GM18951 (cell line): ENCODE measurements around the gene AFDN.

Experiments
- POLR2A ChIP-seq: IDR thresholded peaks from 4 replicates; pipeline ENCODE4 v1.6.1; 2011; ENCODE audit warnings: mild to moderate bottlenecking; ENCODE audit not compliant: insufficient read length, insufficient read depth; ENCODE audit errors: extremely low read depth
- in situ Hi-C: fragments of 300-500 bp; cut with MboI; formaldehyde crosslinking; loops from one replicate; pipeline ENCODE4 v1.12.0; 2022; ENCODE audit warnings: low sequenced_read_pairs, mixed read lengths, inconsistent platforms; ENCODE audit not compliant: unreplicated experiment

The AFDN gene

GRCh38 chr6:167828325-167828956, 1.7 kb downstream of the AFDN start:
- no peak for TF ChIP-seq POLR2A
- in situ Hi-C loops, result no loop called here

DNA sequence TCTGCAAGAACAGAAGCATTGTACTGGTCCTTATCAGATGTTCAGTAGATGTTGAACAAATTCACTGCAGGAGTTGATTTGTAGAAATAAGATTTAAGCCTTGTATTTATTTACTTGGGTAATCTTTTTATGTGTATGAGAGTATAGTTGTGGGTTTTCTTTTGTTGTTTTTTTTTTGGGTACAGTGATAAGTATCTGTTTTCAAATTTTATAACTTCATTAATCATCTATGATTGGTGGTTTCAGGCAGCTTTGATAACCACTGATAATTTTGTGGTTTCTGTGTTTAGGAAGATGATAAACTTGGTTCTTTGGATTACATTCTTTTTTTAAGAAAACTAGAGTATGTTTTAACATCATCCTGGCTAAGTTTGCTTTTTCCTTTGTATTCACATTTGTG, 2.8 kb downstream of the AFDN start:
- in situ Hi-C loops, result no loop called here
- TF ChIP-seq POLR2A, result no peak

DNA sequence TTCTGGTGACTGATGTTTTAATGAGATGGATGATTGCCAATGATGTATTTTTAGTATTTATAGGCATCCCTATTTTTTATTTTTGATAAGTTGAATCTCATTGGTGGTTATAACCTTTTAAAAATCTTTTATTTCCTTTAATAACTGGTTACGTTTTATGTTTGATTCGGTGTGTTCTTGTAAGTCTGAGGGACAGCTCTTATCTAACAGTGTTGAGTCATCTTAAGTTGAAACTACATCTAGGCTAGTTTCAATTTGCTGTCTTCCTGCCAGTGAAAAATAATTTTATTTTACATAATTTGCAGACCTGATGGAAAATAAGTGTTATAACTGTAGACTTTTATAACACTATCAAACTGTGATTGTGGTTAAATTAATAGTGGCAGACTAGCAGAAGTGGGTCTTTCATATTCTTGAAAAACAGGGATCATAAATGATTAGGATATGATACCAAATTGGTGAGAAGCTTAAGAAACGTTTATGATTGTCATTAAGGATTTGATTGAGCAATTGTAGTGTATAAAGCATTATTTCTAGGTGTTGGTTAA, 4.6 kb downstream of the AFDN start:
- in situ Hi-C loops, result no loop called here
- no peak for TF ChIP-seq POLR2A

- TF ChIP-seq POLR2A, result no peak
- in situ Hi-C loops, result no loop called here
These were observed 6.0 kb downstream of the AFDN start for GRCh38 chr6:167832497-167833395.

- TF ChIP-seq POLR2A, result no peak
- in situ Hi-C loops, result no loop called here
These were observed 6.7 kb downstream of the AFDN start for GRCh38 chr6:167833396-167833763.

DNA sequence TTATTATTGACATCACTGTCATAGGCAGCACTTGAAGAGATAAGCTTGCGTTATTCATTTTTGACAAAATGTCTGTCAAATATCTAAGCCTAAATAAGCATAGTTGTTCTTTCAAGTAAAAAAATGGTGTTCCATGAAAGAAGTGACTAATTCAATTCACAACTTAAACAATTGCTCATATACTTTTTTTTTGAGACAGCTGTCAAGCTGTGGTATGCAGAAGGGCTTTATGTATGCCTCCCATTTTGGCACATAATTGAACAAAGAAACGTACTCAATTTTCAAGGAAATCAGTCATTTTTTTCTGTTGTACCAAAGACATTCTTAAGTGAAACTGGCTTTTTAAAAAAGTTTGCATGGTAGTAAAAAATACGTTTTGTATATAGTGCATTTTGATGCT, 8.5 kb downstream of the AFDN start:
- in situ Hi-C loops, result no loop called here
- TF ChIP-seq POLR2A, result no peak

- in situ Hi-C loops, result no loop called here
- no peak for TF ChIP-seq POLR2A
These were observed 10.0 kb downstream of the AFDN start for GRCh38 chr6:167836721-167837120.

- in situ Hi-C loops, result no loop called here
- TF ChIP-seq POLR2A, result no peak
These were observed 11.6 kb downstream of the AFDN start for GRCh38 chr6:167838207-167838748.

- TF ChIP-seq POLR2A, result no peak
- in situ Hi-C loops, result no loop called here
These were observed 12.6 kb downstream of the AFDN start for GRCh38 chr6:167839343-167839742.

GRCh38 chr6:167839755-167840154, 13.0 kb downstream of the AFDN start:
- in situ Hi-C loops, result no loop called here
- TF ChIP-seq POLR2A, result no peak

DNA sequence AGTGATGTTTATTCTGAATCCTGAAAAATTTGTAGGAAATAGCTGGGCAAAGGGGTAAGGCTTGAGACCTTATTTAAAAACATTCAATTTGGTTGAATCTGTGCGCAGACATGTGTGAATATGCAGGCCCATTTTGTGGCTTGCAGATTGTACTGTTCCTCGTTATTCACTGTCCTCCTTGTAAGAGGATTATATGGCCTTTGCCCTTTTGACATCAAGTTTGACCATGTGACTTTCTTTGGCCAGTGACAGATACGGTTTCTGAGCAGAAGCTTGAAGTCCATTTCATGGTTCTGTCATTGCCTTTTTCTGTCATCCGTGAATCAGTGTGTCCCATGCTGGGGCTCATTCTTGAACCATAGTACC, 13.4 kb downstream of the AFDN start:
- in situ Hi-C loops, result no loop called here
- no peak for TF ChIP-seq POLR2A

DNA sequence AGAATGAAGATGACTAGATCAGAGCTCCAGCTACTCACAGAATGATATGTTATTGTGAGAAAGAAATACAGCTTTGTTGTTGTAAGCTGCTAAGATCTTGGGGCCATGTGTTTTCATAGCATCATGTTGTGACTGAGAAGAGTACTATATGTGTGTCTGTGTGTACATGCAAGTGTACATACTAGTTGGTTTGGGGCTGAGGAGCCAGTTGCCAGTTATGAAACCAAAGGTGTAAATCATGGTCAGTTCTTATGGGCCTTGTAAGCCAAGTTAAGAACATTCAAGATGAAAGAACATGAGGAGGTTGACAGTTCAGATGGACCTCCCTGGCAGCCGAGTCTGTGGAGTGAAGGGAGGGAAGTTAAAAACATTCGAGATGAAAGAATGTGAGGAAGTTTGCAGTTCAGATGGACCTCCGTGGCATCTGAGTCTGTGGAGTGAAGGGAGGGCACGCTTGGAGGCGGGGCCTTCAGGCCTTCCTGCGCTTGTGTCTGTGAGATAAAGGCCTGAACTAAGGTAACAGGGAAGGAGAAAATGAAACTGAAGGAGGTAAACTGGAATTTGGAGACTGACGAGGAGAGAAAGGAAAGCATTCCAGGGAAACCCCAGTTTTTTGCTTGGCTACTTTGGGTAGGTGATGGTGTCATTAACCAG, 13.9 kb downstream of the AFDN start:
- in situ Hi-C loops, result no loop called here
- no peak for TF ChIP-seq POLR2A

GRCh38 chr6:167841981-167842380, 15.3 kb downstream of the AFDN start:
- in situ Hi-C loops, result no loop called here
- TF ChIP-seq POLR2A, result no peak
